HG03139 (cell line): ENCODE results near the gene SH3RF3.
"Not testable (repeated sequence)": the region's sequence is repeated elsewhere in the genome, so short reads cannot be mapped to it uniquely, and the experiment has no call there.

Experiments used
- ATAC-seq: cut with Tn5 transposase; IDR thresholded peaks from one replicate; pipeline ENCODE4 v1.9.1; 2021; ENCODE audit not compliant: unreplicated experiment

Gene SH3RF3

GRCh38 chr2:109117780-109118179 is 11.2 kb upstream of the SH3RF3 start:
- no peak for ATAC-seq

- no peak for ATAC-seq
Measured at GRCh38 chr2:109118321-109118720, 10.7 kb upstream of the SH3RF3 start.

- no peak for ATAC-seq
Measured at GRCh38 chr2:109120166-109120565, 8.8 kb upstream of the SH3RF3 start.

GRCh38 chr2:109120686-109121085 is 8.3 kb upstream of the SH3RF3 start:
- ATAC-seq, result not testable (repeated sequence)

- no peak for ATAC-seq
Measured at GRCh38 chr2:109123586-109124201, 5.3 kb upstream of the SH3RF3 start.

GRCh38 chr2:109124982-109125592 is 3.9 kb upstream of the SH3RF3 start:
- ATAC-seq, result no peak

GRCh38 chr2:109125593-109126500 is 3.2 kb upstream of the SH3RF3 start:
- ATAC-seq, result no peak

GRCh38 chr2:109126501-109126860 is 2.5 kb upstream of the SH3RF3 start:
- ATAC-seq, result no peak

GRCh38 chr2:109127556-109127955 is 1.4 kb upstream of the SH3RF3 start:
- ATAC-seq, result no peak

- ATAC-seq, result no peak
Measured at GRCh38 chr2:109128048-109128615, 873 bp upstream of the SH3RF3 start.

- no peak for ATAC-seq
Measured at GRCh38 chr2:109129356-109129920, 433 bp downstream of the SH3RF3 start.

GRCh38 chr2:109129921-109130722 is 1.1 kb downstream of the SH3RF3 start:
- no peak for ATAC-seq

- no peak for ATAC-seq
Measured at GRCh38 chr2:109130723-109130995, 1.7 kb downstream of the SH3RF3 start.

GRCh38 chr2:109131777-109132176 is 2.8 kb downstream of the SH3RF3 start:
- no peak for ATAC-seq

GRCh38 chr2:109132626-109133025 is 3.6 kb downstream of the SH3RF3 start:
- no peak for ATAC-seq

- ATAC-seq, result no peak
Measured at GRCh38 chr2:109133746-109134145, 4.7 kb downstream of the SH3RF3 start.

GRCh38 chr2:109134741-109135358 is 5.8 kb downstream of the SH3RF3 start:
- peak; percentile 77 for ATAC-seq

GRCh38 chr2:109135359-109136197 is 6.6 kb downstream of the SH3RF3 start:
- ATAC-seq, result no peak

GRCh38 chr2:109136542-109136941 is 7.5 kb downstream of the SH3RF3 start:
- no peak for ATAC-seq
